OCI-LY7 (cell line): ENCODE measurements around the gene PRMT1. TPM values are rescaled to one million over a fixed set of nuclear protein-coding genes. Genes with fewer than 3 reads are reported as not detected.

Source experiments
- BruUV-seq: library from RNA; stranded (reverse); fragments of 400-500 nt; replicated peaks from 2 replicates; lab custom pipeline; 2021; lab: Mats Ljungman, UMichigan
- CTCF ChIA-PET: fragments of 300-600 bp; sonication (Branson Sonifier 250); formaldehyde crosslinking; loops from one replicate; lab custom pipeline; 2022; ENCODE audit warnings: antibody characterized with exemption; ENCODE audit not compliant: unreplicated experiment; lab: Charles Lee
- POLR2A ChIA-PET: fragments of 300-600 bp; sonication (Branson Sonifier 250); formaldehyde crosslinking; loops from one replicate; lab custom pipeline; 2022; ENCODE audit warnings: antibody characterized with exemption; lab: Charles Lee
- DNase-seq: peaks from one replicate; pipeline ENCODE4 v3.0.0-alpha.2; 2015; ENCODE audit warnings: low spot score
- H2AFZ ChIP-seq: fragments of 200-600 bp; sonication (generic), shearing (Covaris generic); 2 replicates; pipeline ENCODE4 v1.6.1; 2014; ENCODE audit warnings: mild to moderate bottlenecking, antibody characterized with exemption, low read length, moderate library complexity
- H3K27ac ChIP-seq: fragments of 200-600 bp; sonication (generic); 2 replicates; pipeline ENCODE4 v1.5.1; 2014; ENCODE audit warnings: mixed run types, low read depth, mild to moderate bottlenecking, moderate library complexity, low read length, inconsistent platforms; ENCODE audit not compliant: poor library complexity, severe bottlenecking
- H3K36me3 ChIP-seq: fragments of 200-600 bp; sonication (generic); 2 replicates; pipeline ENCODE4 v1.6.1; 2014; ENCODE audit warnings: mild to moderate bottlenecking, antibody characterized with exemption, low read length, moderate library complexity, mixed read lengths; ENCODE audit not compliant: insufficient read depth
- H3K4me1 ChIP-seq: fragments of 200-600 bp; sonication (generic); 2 replicates; pipeline ENCODE4 v1.5.1; 2014; ENCODE audit warnings: mild to moderate bottlenecking, low read length; ENCODE audit not compliant: insufficient read depth, poor library complexity, severe bottlenecking
- H3K4me2 ChIP-seq: fragments of 200-600 bp; sonication (generic); 2 replicates; pipeline ENCODE4 v1.6.1; 2014; ENCODE audit warnings: mild to moderate bottlenecking, low read length
- H3K4me3 ChIP-seq: fragments of 200-600 bp; sonication (generic); 2 replicates; pipeline ENCODE4 v1.5.1; 2014; ENCODE audit warnings: mild to moderate bottlenecking, low read depth, low read length; ENCODE audit not compliant: poor library complexity, severe bottlenecking
- H3K79me2 ChIP-seq: fragments of 200-600 bp; sonication (generic); 2 replicates; pipeline ENCODE4 v1.6.1; 2016; ENCODE audit warnings: low read depth, mild to moderate bottlenecking, low read length, moderate library complexity, mixed read lengths; ENCODE audit not compliant: insufficient read depth
- H3K9me2 ChIP-seq: fragments of 200-600 bp; sonication (generic); 2 replicates; pipeline ENCODE4 v1.6.1; 2016; ENCODE audit warnings: mild to moderate bottlenecking, low read length, mixed read lengths; ENCODE audit not compliant: insufficient read depth
- H3K9me3 ChIP-seq: fragments of 200-600 bp; sonication (generic); 2 replicates; pipeline ENCODE4 v1.6.1; 2014; ENCODE audit warnings: mild to moderate bottlenecking, mixed run types, low read length, mixed read lengths
- H4K20me1 ChIP-seq: fragments of 200-600 bp; sonication (generic); 2 replicates; pipeline ENCODE4 v1.6.1; 2014; ENCODE audit warnings: mild to moderate bottlenecking, antibody characterized with exemption, low read length, moderate library complexity, mixed read lengths; ENCODE audit not compliant: insufficient read depth
- EZH2phosphoT487 ChIP-seq: fragments of 200-600 bp; sonication (generic); IDR thresholded peaks from 2 replicates; pipeline ENCODE4 v1.6.1; 2018; ENCODE audit warnings: low read depth, borderline replicate concordance, mild to moderate bottlenecking, mixed run types, antibody characterized with exemption, low read length, moderate library complexity, mixed read lengths
- intact Hi-C: fragments of 100-400 bp; cut with micrococcal nuclease; formaldehyde crosslinking; loops from one replicate; pipeline ENCODE4 v1.10.0; 2022; ENCODE audit not compliant: unreplicated experiment
- total RNA-seq, 2 experiments: library from RNA; depleted of rRNA in 1 of 2; stranded (reverse); fragments of >200 nt in 1 of 2; shearing (Covaris generic) in 1 of 2; gene quantifications; 2 replicates each; pipeline ENCODE4 v1.2.3, GENCODE V29; 2014 to 2022
- TF ChIP-seq, protein P1 (sequence below): fragments of 200-600 bp; sonication (generic); conservative IDR thresholded peaks from 2 replicates; pipeline ENCODE4 v1.5.1; 2014; ENCODE audit warnings: mild to moderate bottlenecking, antibody characterized with exemption, low read length, moderate library complexity, mixed read lengths

PRMT1 gene
- total RNA-seq, 2 experiments from 2014 or later, result 266 to 403 TPM

GRCh38 chr19:49689133-49690078 lies 12.3 kb downstream of the PRMT1 start, which contains the start of gene ADM5:
Gene ADM5, plus strand, starts transcription at chr19:49689594. Its CDS starts 244 bp downstream, at chr19:49689838.
- H2AFZ ChIP-seq, result no peak within 1 kb of the TSS

GRCh38 chr19:49690079-49690655 lies 13.1 kb downstream of the PRMT1 start:
- BruUV-seq, result no TSS peak
- CTCF ChIA-PET, result no interaction called here
- Histone ChIP-seq H3K79me2 (no peaks in the 10 kb centered on the region), H3K36me3 (peaks cover 58% of the 10 kb centered on the region), H2AFZ (no peak overlapping the region), H3K4me2 (no peak overlapping the region), H4K20me1 (no peaks in the 10 kb centered on the region), H3K9me3 (no peaks in the 10 kb centered on the region), H3K4me1 (peaks cover 5% of the 10 kb centered on the region), H3K27ac (no peak overlapping the region), H3K9me2 (no peaks in the 10 kb centered on the region), H3K4me3 (no peak overlapping the region)
- DNase-seq, result no peak
- POLR2A ChIA-PET, result interaction anchor here (0.7 kb wide), 1 partner anchor 50 kb away, joined by 3 read pairs; the partner anchor contains the start of gene RRAS
- TF ChIP-seq, protein P1, sequence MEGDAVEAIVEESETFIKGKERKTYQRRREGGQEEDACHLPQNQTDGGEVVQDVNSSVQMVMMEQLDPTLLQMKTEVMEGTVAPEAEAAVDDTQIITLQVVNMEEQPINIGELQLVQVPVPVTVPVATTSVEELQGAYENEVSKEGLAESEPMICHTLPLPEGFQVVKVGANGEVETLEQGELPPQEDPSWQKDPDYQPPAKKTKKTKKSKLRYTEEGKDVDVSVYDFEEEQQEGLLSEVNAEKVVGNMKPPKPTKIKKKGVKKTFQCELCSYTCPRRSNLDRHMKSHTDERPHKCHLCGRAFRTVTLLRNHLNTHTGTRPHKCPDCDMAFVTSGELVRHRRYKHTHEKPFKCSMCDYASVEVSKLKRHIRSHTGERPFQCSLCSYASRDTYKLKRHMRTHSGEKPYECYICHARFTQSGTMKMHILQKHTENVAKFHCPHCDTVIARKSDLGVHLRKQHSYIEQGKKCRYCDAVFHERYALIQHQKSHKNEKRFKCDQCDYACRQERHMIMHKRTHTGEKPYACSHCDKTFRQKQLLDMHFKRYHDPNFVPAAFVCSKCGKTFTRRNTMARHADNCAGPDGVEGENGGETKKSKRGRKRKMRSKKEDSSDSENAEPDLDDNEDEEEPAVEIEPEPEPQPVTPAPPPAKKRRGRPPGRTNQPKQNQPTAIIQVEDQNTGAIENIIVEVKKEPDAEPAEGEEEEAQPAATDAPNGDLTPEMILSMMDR, result no peak
- no peak for TF ChIP-seq EZH2phosphoT487
- intact Hi-C loops, result no loop called here

More at GRCh38 chr19:49689133-49690078, 12.3 kb downstream of the PRMT1 start, which contains the start of gene ADM5:
- H3K4me1 ChIP-seq, result peaks cover 5% of the 10 kb centered on the region
- H3K9me3 ChIP-seq, result no peaks in the 10 kb centered on the region
- H4K20me1 ChIP-seq, result no peaks in the 10 kb centered on the region
- intact Hi-C loops, result no loop called here
- no peak for TF ChIP-seq EZH2phosphoT487
- TF ChIP-seq, protein P1, result no peak
- CTCF ChIA-PET, result no interaction called here
- no peaks in the 10 kb centered on the region for H3K79me2 ChIP-seq
- POLR2A ChIA-PET, result no interaction called here
- no peak within 1 kb of the TSS for H3K27ac ChIP-seq
- BruUV-seq, result no TSS peak
- H3K9me2 ChIP-seq, result no peaks in the 10 kb centered on the region
- peaks cover 65% of the 10 kb centered on the region for H3K36me3 ChIP-seq
- H3K4me3 ChIP-seq, result no peak within 1 kb of the TSS
- no peak for DNase-seq
- no peak within 1 kb of the TSS for H3K4me2 ChIP-seq
